SK-N-MC (cell line): Measurements from ENCODE around the gene LSAMP.

Source experiments
- DNase-seq: peaks from one replicate; pipeline ENCODE4 v3.0.0-alpha.2; 2011; ENCODE audit warnings: low read depth, low spot score
- H3K27ac ChIP-seq: fragments of 200-600 bp; sonication (generic); 2 replicates; pipeline ENCODE4 v1.5.1; 2016; ENCODE audit warnings: mixed run types
- H3K36me3 ChIP-seq: fragments of 200-600 bp; sonication (generic); 2 replicates; pipeline ENCODE4 v1.6.1; 2017; ENCODE audit warnings: antibody characterized with exemption, low read length, mixed read lengths; ENCODE audit not compliant: insufficient read depth
- H3K4me3 ChIP-seq: fragments of 200-600 bp; sonication (generic); 2 replicates; pipeline ENCODE4 v1.5.1; 2016
- H3K9ac ChIP-seq: fragments of 200-600 bp; sonication (generic); 2 replicates; pipeline ENCODE4 v1.8.0; 2017; ENCODE audit warnings: mixed run types, mixed read lengths; ENCODE audit not compliant: insufficient read length
- H3K9me3 ChIP-seq: fragments of 200-600 bp; sonication (generic); 2 replicates; pipeline ENCODE4 v1.6.1; 2017; ENCODE audit warnings: low read depth, mild to moderate bottlenecking, antibody characterized with exemption, low read length, moderate library complexity, mixed read lengths
- EZH2 ChIP-seq: fragments of 200-600 bp; sonication (generic); IDR thresholded peaks from one replicate; pipeline ENCODE4 v1.6.1; 2017; ENCODE audit warnings: antibody characterized with exemption
- FOXP2 ChIP-seq: optimal IDR thresholded peaks from 2 replicates; pipeline ENCODE3; 2011; ENCODE audit warnings: mild to moderate bottlenecking, moderate library complexity; ENCODE audit not compliant: insufficient read depth; ENCODE audit errors: extremely low read length, control extremely low read depth
- POLR2AphosphoS5 ChIP-seq: IDR thresholded peaks from 2 replicates; pipeline ENCODE4 v1.6.1; 2012; ENCODE audit warnings: mild to moderate bottlenecking, low read depth, low read length, borderline replicate concordance

LSAMP gene

DNA sequence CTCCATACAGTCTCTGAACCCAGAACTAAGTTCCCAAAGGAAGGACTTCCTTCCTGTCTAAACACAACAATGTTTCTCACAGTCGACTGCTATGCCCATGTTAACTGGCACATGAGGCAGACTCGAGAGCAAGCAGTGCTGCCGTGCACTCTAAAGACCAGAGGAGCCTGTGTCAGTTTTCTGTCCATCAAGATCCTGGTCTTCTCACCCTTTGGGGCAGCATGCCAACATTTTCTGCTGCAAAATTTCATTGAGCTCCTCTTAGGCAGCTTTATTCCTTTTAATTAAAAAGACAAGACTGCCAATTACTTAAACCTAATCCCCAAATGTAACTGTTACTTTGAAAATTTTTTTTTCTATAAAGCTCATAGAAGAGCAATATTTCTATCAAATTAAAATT, 616.9 kb downstream of the LSAMP start:
- Histone ChIP-seq H3K27ac (no peak overlapping the region), H3K9me3 (no peaks in the 10 kb centered on the region), H3K36me3 (no peaks in the 10 kb centered on the region), H3K9ac (no peak overlapping the region), H3K4me3 (no peak overlapping the region)
- TF ChIP-seq EZH2 (no peak), POLR2AphosphoS5 (no peak), FOXP2 (no peak)
- no peak for DNase-seq

DNA sequence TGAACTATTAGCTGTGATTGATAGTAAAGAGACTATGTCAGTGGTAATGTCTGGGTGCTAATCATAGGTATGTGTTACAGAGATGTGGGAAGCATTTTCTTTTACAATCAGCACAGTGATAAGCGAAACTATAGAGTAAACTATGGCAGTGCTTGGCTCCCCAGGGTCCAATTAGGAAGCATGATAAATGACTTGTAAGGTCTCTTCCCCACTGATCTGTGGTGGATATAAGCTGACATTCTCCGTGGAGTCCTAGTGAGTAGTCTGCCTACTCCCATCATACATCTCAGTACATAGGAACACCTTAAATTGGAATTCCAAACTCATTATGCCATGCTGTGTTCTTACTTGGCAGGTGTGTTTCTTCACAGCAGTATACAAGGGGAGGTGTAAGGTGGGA, 617.8 kb downstream of the LSAMP start:
- Histone ChIP-seq H3K9me3 (no peaks in the 10 kb centered on the region), H3K27ac (no peak overlapping the region), H3K9ac (no peak overlapping the region), H3K36me3 (no peaks in the 10 kb centered on the region), H3K4me3 (no peak overlapping the region)
- no peak for DNase-seq
- TF ChIP-seq FOXP2, result no peak
- TF ChIP-seq POLR2AphosphoS5, result no peak
- no peak for TF ChIP-seq EZH2

DNA sequence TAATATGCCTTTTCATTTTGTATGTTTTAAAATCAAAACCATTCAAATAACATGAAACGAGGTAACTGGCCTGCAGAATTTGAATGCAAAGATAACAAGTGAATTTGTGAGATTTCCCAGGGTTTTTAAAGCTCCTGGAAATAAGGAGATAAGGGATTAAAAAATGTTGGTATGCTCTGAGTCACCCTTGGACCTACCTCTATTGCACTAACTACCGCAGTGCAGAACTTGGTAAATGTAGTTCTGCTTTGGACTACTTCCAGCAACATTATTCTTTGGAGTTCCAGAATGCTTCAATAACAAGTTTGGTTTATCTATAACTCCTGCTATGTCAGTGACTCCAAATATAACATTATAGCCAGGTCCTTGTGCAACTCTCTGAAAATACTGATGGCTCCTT, 620.2 kb downstream of the LSAMP start:
- H3K36me3 ChIP-seq, result no peaks in the 10 kb centered on the region
- H3K4me3 ChIP-seq, result no peak overlapping the region
- no peaks in the 10 kb centered on the region for H3K9me3 ChIP-seq
- no peak for DNase-seq
- no peak overlapping the region for H3K9ac ChIP-seq
- TF ChIP-seq POLR2AphosphoS5 (no peak), FOXP2 (no peak), EZH2 (no peak)
- H3K27ac ChIP-seq, result 0 out of 2 replicates have a peak overlapping the region, but pooled peaks have one; percentile 7

DNA sequence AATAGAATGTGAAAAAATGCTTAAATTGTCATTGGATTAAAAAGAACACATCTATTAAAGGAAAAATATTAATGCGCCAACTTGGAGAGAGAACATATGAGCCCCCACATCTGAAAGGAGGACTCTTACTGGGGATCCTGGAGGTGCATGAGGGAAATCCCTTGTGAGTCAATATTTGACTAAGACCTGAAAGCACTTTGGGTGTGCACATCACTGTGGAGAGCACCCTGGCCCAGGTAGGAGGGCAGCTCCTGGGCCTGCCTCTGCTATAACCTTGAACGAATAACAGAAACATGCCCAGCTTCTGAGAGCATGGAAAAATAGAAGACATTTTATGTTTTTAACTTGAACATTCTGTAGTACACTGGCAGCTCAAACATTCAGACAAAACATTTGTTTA, 622.2 kb downstream of the LSAMP start:
- Histone ChIP-seq H3K9me3 (no peaks in the 10 kb centered on the region), H3K27ac (0 out of 2 replicates have a peak overlapping the region, but pooled peaks have one; percentile 10), H3K4me3 (no peak overlapping the region), H3K36me3 (no peaks in the 10 kb centered on the region), H3K9ac (no peak overlapping the region)
- no peak for DNase-seq
- no peak for TF ChIP-seq FOXP2
- TF ChIP-seq POLR2AphosphoS5, result no peak
- TF ChIP-seq EZH2, result no peak

DNA sequence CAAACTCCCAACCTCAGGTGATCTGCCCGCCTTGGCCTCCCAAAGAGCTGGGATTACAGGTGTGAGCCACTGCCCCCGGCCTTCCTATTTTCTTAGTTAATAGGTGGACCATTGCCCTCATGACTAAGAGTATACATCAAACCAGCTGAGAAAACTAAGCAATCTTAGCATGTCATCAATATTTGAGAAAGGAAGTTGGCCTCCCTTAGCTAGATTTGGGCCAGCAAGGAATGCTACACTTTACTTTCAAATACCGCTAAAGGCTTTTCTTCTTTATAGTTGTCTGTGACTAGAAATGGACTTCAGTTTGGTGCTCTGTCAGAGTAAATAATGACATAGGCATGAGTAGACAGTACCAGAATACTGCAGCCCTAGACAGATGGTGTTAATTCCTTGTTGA, 622.7 kb downstream of the LSAMP start:
- Histone ChIP-seq H3K9ac (no peak overlapping the region), H3K4me3 (no peak overlapping the region), H3K9me3 (no peaks in the 10 kb centered on the region), H3K27ac (0 out of 2 replicates have a peak overlapping the region, but pooled peaks have one; percentile 10), H3K36me3 (no peaks in the 10 kb centered on the region)
- TF ChIP-seq FOXP2, result no peak
- no peak for DNase-seq

DNA sequence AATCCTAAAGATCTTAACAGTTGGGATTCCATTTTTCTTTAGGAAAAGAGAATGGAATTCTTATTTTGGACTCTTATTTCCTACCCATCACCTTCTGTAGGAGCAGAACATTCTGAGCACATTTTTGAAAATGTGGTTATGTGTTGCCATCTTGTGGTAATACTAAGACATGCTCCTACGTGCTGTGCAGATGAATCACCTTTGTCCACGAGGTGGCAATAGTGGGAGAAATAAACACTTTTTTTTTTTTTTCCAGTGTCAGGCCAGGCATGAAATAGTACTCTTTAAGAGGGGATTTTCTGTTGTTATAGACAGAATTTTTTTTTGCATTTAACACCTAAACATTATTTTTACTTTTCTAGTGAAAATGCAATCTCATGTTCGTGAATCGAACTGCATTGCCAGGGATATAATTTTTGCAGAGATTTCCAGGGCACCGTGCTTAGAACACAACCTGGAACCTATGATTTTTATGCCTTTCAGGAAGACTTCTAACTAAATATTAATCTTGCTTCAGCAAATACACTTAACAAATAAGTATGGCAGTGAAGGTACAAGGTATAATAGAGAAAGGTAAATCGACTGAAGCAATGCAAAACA, 625.4 kb downstream of the LSAMP start:
- Histone ChIP-seq H3K27ac (peak overlapping the region; percentile 76), H3K9me3 (no peaks in the 10 kb centered on the region), H3K36me3 (no peaks in the 10 kb centered on the region), H3K9ac (no peak overlapping the region), H3K4me3 (no peak overlapping the region)
- DNase-seq, result peak; percentile 91
- TF ChIP-seq FOXP2 (peak; percentile 19), EZH2 (no peak)

DNA sequence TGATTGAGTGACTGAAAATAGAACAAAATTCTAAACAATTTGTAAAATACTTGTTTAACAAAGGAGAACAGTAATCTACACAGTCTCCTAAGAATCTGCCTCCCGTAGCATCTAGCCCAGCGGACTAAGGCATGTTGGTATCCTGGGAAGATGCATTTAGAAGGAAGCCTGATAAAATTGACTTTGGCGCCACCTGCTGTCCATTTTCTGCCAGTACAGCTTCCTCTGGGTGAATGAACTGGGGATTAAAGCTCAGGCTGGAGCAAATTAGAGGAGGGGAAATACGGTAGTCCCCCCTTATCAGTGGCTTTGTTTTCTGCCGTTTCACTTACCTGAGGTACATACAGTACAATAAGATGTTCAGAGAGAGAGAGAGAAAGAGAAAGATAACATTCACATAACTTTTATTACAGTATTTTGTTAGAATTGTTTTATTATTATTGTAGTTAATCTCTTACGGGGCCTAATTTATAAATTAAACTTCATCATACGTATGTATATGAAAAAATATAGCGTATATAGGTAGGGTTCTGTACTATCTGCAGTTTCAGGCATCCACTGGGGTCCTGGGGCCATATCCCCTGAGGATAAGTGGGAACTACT, 630.4 kb downstream of the LSAMP start:
- peak; percentile 64 for DNase-seq
- Histone ChIP-seq H3K4me3 (no peak overlapping the region), H3K9me3 (no peaks in the 10 kb centered on the region), H3K27ac (no peak overlapping the region), H3K36me3 (no peaks in the 10 kb centered on the region), H3K9ac (no peak overlapping the region)
- TF ChIP-seq POLR2AphosphoS5, result no peak
- no peak for TF ChIP-seq EZH2
- no peak for TF ChIP-seq FOXP2

DNA sequence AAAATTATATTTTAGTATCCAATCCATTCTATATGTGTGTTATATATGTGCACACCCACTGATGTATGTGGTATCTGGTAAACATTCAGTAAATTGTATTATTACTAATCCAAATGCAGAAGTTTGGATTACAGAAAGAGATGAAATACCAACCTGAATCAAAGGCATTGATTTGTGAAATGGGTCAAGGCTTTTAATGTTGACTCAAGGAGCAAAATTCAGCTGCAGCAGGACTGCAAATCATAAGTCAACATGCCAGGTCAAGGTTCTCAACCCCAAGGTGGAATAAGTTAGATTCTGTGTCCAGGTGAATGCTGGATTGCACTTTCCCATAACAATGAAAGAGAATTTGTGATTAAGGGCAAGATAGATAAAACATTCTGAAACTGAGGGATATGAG, 631.3 kb downstream of the LSAMP start:
- no peak overlapping the region for H3K4me3 ChIP-seq
- no peak overlapping the region for H3K27ac ChIP-seq
- no peak for TF ChIP-seq FOXP2
- no peaks in the 10 kb centered on the region for H3K9me3 ChIP-seq
- H3K36me3 ChIP-seq, result no peaks in the 10 kb centered on the region
- no peak overlapping the region for H3K9ac ChIP-seq
- DNase-seq, result no peak

DNA sequence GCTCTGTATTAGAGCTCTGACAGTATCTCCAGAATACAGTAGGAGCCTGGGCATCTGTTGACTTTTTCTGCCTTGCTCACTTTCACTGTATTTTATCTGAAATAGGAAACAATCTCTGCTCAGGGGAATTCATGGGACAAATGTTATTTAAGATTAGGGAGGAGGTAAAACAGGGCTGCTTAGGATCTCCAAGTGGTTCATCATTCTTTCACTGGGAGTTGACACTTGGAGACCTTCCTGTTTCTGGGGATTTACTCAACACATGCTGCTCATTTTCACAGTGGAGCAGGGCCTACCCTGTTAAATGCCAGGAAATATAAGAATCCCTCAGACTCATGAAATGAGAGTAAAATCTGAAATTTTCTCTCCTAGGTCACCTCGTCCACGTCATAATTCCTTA, 636.5 kb downstream of the LSAMP start:
- Histone ChIP-seq H3K36me3 (no peaks in the 10 kb centered on the region), H3K4me3 (peak overlapping the region; percentile 0; the same call in 1 of the 2 replicates), H3K27ac (peak overlapping the region; percentile 81), H3K9ac (no peak overlapping the region), H3K9me3 (no peaks in the 10 kb centered on the region)
- no peak for DNase-seq
- TF ChIP-seq EZH2, result no peak
- TF ChIP-seq FOXP2, result no peak
- TF ChIP-seq POLR2AphosphoS5, result no peak
